ENCODE measurements around the gene TEX12. TPM values are rescaled to one million over a fixed set of nuclear protein-coding genes. Genes with fewer than 3 reads are reported as not detected.
A peak's percentile ranks its signal among the peaks of the same experiment; 100 is the strongest.

TEX12 gene, protein sequence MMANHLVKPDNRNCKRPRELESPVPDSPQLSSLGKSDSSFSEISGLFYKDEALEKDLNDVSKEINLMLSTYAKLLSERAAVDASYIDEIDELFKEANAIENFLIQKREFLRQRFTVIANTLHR
- under 1 TPM in 1 of 6 donors, not detected in 5; 0.65 TPM for polyA plus RNA-seq (ENCODE audit: low read depth in 6 of 6)

DNA sequence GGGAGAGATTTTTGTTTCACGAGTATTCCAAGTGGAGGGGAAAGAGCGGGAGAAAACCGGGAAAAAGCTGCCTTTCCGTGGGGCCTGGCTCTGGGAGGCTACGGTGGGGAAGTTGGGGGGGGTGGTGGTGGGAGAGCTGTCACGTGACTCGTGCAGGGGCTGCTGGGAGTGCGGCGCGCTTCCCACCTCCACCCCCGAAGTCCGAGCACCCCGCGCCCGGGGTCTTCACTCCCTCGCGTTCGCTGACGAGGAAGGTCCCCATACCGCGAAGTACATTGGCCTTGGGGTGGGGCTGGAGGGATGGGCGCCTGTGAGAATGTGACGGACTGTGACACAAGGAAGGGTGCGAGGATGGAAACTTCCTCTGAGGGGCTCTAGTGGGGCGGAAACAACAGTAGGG lies at the start of gene TEX12:
TEX12 (plus strand) TSS at position 228 of the 400 bp plus-strand sequence. CDS start 1,897 bp downstream, outside the sequence.
- no peak for ATAC-seq (ENCODE audit: low read depth in 2 of 2)
- Mint-ChIP-seq H3K4me3 (no peak within 1 kb of the TSS), H3K9me3 (peaks cover 0 to 2% (median 0%) of the 10 kb centered on the region in 7 donors), H3K36me3 (peaks cover 0 to 13% of the 10 kb centered on the region in 2 donors), H3K27ac (no peak within 1 kb of the TSS), H3K4me1 (peaks cover 6 to 7% (median 6%) of the 10 kb centered on the region in 3 donors), H3K27me3 (peaks cover 11 to 22% (median 18%) of the 10 kb centered on the region in 3 donors)
- DNase-seq = no peak

DNA sequence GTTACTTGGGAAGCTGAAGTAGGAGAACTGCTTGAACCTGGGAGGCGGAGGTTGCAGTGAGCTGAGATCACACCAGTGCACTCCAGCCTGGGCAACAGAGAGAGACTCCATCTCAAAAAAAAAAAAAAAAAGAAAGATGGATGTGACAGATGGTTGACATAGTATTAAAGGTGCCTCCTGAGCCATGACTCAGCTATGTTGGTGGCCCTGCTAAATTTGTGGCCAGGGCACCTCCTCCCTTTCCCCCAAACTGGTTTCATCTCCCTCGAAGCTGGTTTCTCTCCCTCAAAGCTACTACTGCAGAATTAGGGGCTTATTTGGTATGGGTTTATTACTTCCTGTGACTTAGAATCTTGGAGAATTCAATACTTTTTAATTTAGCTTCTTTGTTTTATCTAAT lies 49.0 kb upstream of the TEX12 start:
- Mint-ChIP-seq H3K9me3 (no peaks in the 10 kb centered on the region), H3K27me3 (no peaks in the 10 kb centered on the region), H3K4me3 (no peak overlapping the region), H3K36me3 (peaks cover 0 to 5% of the 10 kb centered on the region in 2 donors), H3K4me1 (peaks cover 4 to 14% (median 7%) of the 10 kb centered on the region in 3 donors), H3K27ac (no peak overlapping the region)
- no peak for DNase-seq
- no peak for ATAC-seq (ENCODE audit: low read depth in 2 of 2)

DNA sequence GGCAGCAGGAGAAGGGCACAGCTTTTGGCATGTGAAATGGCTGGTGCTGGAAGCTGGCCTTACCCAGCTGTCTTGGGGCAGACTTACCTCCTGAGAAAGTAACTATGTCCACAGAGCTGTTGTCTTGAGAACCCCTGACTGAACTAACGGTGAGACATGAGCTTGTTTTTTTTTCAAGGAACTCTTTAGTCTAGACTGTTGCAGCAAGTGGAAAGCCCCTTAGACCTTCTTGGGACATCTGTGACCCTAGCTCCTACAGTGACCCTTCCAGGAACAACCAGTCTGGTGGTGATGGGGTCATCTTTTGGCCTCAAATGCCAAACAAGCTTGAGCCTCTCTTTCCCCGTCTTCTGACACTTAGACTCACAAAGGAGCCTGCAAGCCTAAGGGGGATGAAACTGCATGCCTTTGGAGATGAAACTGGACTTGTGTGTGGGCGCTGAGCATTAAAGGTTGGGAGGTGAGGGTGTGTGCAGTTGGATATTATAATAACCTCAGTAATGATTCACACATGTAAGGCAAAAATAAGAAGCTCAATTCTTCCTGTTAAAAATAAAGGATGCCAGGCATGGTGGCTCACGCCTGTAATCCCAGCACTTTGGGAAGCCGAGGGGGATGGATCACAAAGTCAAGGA lies 45.1 kb upstream of the TEX12 start:
- H3K27ac Mint-ChIP-seq = peak overlapping the region in 1 of 6 donors; percentile 47
- peak overlapping the region in 1 of 8 donors; percentile 49 for H3K4me3 Mint-ChIP-seq
- no peaks in the 10 kb centered on the region for H3K9me3 Mint-ChIP-seq
- DNase-seq = no peak
- peaks cover 0 to 9% (median 7%) of the 10 kb centered on the region in 3 donors for H3K4me1 Mint-ChIP-seq
- H3K36me3 Mint-ChIP-seq = peaks cover 0 to 10% of the 10 kb centered on the region in 2 donors
- H3K27me3 Mint-ChIP-seq = no peaks in the 10 kb centered on the region
- no peak for ATAC-seq (ENCODE audit: low read depth in 2 of 2)

DNA sequence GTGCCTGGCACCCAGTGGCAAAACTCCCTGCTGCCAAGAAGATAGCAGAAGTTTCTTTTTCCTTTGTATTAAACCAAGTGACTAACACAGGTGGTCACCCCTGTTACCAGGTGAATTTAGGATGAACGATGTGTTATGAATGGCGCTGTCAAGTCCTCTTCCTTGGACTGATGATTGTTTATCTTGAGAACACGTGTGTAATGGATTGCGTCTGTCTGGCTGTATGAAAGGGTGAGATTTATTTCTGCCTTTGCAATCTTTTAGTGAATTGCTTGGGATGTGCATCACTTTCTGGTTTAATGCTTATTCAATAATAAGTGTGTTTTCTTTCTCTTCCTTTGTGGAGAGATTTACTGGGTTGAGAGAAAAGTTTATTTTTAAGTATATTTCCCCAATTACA lies 44.0 kb upstream of the TEX12 start:
- H3K27me3 Mint-ChIP-seq = no peaks in the 10 kb centered on the region
- ATAC-seq (ENCODE audit: low read depth in 2 of 2) (no peak), DNase-seq (no peak)
- no peak overlapping the region for H3K27ac Mint-ChIP-seq
- H3K36me3 Mint-ChIP-seq = peaks cover 0 to 13% of the 10 kb centered on the region in 2 donors
- H3K4me3 Mint-ChIP-seq = no peak overlapping the region
- no peaks in the 10 kb centered on the region for H3K9me3 Mint-ChIP-seq
- peaks cover 0 to 9% (median 7%) of the 10 kb centered on the region in 3 donors for H3K4me1 Mint-ChIP-seq

DNA sequence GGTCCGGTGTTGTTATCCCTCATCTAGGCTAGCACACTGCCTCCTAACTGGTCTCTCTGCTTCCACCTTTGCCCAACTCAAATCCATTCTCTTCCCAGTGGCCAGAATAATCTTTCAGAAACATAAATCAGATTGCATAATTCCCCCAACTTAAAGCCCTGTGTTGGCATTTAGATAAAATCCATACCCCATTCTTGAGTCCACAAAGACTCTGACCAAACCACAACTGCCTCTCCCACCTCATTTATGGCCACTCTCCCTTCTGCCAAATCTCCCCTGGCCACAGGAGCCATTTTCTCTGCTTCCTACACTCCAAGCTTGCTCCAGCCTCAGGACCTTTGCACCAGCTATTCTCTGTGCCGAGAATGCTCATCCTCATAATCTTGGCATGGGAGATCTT lies 40.1 kb upstream of the TEX12 start:
- DNase-seq = no peak
- H3K9me3 Mint-ChIP-seq = no peaks in the 10 kb centered on the region
- H3K27ac Mint-ChIP-seq = no peak overlapping the region
- ATAC-seq (ENCODE audit: low read depth in 2 of 2) = no peak
- H3K4me1 Mint-ChIP-seq = peaks cover 0 to 6% (median 0%) of the 10 kb centered on the region in 3 donors
- H3K4me3 Mint-ChIP-seq = peak overlapping the region in 1 of 8 donors; percentile 23
- peaks cover 0 to 8% of the 10 kb centered on the region in 2 donors for H3K36me3 Mint-ChIP-seq
- no peaks in the 10 kb centered on the region for H3K27me3 Mint-ChIP-seq

DNA sequence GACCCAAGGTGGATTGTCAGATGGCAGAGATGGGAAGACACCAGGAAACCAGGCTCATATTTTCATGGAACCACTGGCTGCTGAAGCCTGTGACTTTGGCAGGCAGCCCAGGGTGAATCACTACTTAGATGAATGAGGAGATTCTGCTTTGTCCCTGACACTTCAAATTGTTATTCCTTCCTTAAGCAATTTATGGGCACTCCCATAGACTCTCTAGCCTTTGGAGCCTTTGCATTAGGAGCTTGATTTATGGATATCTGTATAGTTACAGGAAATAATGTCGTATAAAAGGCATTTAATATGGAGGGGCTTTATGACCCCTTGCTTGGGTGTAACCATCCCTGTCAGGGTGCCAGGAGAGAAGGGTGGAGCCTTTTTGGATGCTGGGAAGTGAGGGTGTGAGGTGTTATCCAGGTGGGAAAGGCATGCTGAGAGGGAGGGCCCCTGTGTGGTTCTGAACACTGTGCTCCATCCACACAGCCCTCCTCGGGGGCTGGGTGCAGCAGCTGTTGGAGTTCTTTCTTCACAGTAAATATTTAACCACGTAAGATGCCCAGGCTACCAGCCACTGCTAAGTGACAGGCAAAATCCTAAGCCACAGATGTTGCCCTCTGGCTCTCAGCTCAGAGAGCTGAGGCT lies 38.6 kb upstream of the TEX12 start:
- ATAC-seq (ENCODE audit: low read depth in 2 of 2) = no peak
- H3K36me3 Mint-ChIP-seq = peaks cover 0 to 8% of the 10 kb centered on the region in 2 donors
- H3K4me3 Mint-ChIP-seq = no peak overlapping the region
- no peak for DNase-seq
- no peaks in the 10 kb centered on the region for H3K27me3 Mint-ChIP-seq
- H3K27ac Mint-ChIP-seq = peak overlapping the region in 1 of 6 donors; percentile 59
- H3K4me1 Mint-ChIP-seq = peaks cover 0 to 6% (median 0%) of the 10 kb centered on the region in 3 donors
- no peaks in the 10 kb centered on the region for H3K9me3 Mint-ChIP-seq

DNA sequence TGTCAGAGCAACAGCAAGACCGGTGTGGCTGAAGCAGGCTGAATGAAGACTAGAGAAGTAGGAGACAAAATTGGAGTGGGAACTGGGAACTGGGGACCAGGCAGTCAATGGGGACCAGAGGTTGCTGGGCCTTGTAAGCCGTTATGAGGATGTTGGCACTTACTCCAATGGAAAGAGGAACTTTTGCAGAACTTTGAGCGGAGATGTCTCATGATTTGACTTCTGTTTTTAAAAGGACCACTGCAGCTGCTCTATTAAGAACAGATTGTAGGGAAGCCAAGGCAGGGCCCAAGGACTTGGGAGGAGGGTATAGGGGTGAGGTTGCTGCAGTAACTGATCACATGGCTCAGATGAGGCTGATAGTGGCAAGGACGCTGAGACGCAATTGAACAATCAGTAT lies 37.5 kb upstream of the TEX12 start:
- Mint-ChIP-seq H3K36me3 (peaks cover 6 to 8% of the 10 kb centered on the region in 2 donors), H3K9me3 (no peaks in the 10 kb centered on the region), H3K4me3 (no peak overlapping the region), H3K27me3 (no peaks in the 10 kb centered on the region), H3K4me1 (peaks cover 0 to 6% (median 0%) of the 10 kb centered on the region in 3 donors), H3K27ac (no peak overlapping the region)
- ATAC-seq (ENCODE audit: low read depth in 2 of 2) (no peak), DNase-seq (no peak)

DNA sequence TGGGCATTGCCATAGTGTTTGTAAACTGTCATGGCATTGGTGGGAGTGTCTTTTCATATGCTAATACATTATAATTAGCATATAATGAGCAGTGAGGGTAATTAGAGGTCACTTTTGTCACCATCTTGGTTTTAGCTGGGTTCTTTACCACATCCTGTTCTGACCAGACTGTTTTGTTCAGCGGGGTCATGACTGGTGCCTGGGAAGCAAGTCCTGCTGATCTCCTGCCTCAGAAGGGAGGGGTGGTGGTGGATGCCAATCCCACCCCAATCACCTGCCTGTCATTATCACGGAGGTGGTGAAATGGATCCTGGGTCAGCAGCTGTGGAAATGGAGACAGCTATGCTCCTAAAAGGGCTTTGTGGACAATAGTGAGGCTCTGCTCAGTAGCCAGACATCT lies 34.4 kb upstream of the TEX12 start:
- no peak for DNase-seq
- no peak overlapping the region for H3K27ac Mint-ChIP-seq
- ATAC-seq (ENCODE audit: low read depth in 2 of 2) = no peak
- no peak overlapping the region for H3K4me3 Mint-ChIP-seq
- peaks cover 0 to 6% (median 0%) of the 10 kb centered on the region in 3 donors for H3K4me1 Mint-ChIP-seq
- H3K36me3 Mint-ChIP-seq = peaks cover 0 to 6% of the 10 kb centered on the region in 2 donors
- H3K9me3 Mint-ChIP-seq = no peaks in the 10 kb centered on the region
- no peaks in the 10 kb centered on the region for H3K27me3 Mint-ChIP-seq

DNA sequence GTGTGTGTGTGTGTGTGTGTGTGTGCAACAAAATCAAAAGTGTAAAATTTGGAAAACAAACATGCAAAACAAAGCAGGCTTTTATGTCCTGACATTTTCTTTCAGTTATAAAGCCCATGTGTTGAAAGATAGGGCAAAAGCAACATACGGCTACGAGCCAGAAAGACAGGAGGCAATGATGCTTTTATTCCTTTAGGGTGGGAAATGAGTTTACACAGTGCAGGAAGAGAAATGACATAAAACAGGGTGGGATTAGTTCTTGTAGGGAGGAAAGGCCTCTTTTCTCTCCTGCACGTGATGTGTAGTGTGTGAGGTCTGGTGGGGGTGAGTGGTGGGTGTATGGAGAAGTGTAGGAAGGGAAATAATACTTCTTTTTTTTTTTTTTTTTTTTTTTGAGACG lies 32.7 kb upstream of the TEX12 start:
- H3K27ac Mint-ChIP-seq = no peak overlapping the region
- no peak overlapping the region for H3K4me3 Mint-ChIP-seq
- peaks cover 0 to 5% (median 0%) of the 10 kb centered on the region in 3 donors for H3K4me1 Mint-ChIP-seq
- no peaks in the 10 kb centered on the region for H3K9me3 Mint-ChIP-seq
- ATAC-seq (ENCODE audit: low read depth in 2 of 2) = no peak
- no peaks in the 10 kb centered on the region for H3K27me3 Mint-ChIP-seq
- no peak for DNase-seq
- peaks cover 0 to 6% of the 10 kb centered on the region in 2 donors for H3K36me3 Mint-ChIP-seq

DNA sequence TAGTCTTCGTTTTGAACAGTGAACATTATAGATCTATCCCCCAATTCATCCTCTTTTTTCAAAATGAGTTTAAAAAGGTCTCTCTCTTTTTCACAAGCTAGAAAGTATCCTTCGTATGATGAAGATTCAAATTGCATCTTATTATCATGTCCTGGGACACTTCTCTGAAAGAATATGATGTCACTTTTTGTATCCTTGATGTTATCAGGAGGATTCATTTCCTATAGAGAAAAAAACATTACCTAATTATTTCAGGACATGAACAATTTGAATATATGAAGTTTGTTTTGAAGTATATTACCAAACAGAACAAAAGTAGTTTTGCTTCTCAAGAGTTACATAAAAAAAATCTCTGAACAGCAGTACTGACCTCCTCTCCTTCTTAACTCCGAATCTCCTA lies 23.6 kb upstream of the TEX12 start:
- Mint-ChIP-seq H3K4me3 (no peak overlapping the region), H3K36me3 (peaks cover 8 to 14% of the 10 kb centered on the region in 2 donors), H3K9me3 (peaks cover 0 to 19% (median 9%) of the 10 kb centered on the region in 7 donors), H3K27me3 (no peaks in the 10 kb centered on the region), H3K4me1 (no peaks in the 10 kb centered on the region), H3K27ac (no peak overlapping the region)
- DNase-seq (no peak), ATAC-seq (ENCODE audit: low read depth in 2 of 2) (no peak)

DNA sequence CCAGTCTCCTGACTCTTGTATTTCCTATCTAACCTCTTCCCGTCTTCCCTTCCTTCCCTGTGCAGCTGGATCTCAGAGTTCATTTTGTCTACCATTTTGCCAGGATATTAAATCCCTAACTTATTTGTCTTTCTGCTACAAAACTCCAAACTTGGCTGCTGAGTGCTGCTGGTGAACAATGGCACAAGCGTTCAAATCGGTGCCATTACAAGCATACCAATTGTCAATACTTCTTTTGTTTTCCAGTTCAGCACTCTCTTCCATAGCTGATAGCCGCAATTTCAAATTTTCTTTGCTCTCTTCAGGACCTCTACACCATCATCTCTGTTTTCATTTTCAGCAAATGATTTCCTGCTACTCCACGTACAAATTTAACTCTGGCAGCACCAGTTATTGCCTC lies 16.7 kb upstream of the TEX12 start:
- Mint-ChIP-seq H3K9me3 (no peaks in the 10 kb centered on the region), H3K4me1 (no peaks in the 10 kb centered on the region), H3K27me3 (no peaks in the 10 kb centered on the region), H3K4me3 (no peak overlapping the region), H3K27ac (no peak overlapping the region), H3K36me3 (no peaks in the 10 kb centered on the region)
- DNase-seq (no peak), ATAC-seq (ENCODE audit: low read depth in 2 of 2) (no peak)

DNA sequence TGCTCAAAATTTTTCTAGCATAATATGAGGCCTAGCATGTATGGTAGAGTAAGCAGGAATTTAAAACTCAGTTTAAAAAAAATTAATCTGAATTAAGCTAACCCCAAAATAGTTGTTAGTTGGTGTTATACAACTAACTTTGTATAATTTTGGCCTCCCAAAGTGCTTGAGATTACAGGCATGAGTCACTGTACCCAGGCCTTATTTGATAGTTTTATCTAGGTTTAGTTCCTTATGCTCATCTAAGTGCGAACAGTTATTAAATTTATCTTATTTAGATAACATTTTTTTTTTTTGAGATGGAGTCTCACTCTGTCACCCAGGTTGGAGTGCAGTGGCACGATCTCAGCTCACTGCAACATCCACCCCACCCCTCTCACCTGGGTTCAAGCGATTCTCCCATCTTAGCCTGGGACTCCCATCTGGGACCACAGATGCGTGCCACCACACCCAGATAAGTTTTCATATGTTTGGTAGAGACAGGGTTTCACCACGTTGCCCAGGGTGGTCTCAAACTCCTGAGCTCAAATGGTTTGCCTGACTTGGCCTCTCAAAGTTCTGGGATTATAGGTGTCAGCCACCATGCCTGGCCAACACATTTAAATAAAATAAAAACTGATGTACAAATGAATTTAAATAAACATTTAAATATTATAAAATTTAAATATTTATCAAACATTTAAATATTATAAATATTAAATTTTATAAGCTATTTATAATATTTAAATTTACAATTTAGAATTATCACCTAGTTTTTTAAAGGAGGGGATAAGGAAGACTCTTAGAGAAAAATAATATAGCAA lies 10.8 kb upstream of the TEX12 start:
- Mint-ChIP-seq H3K4me3 (no peak overlapping the region), H3K4me1 (no peaks in the 10 kb centered on the region), H3K36me3 (peaks cover 0 to 4% of the 10 kb centered on the region in 2 donors), H3K9me3 (no peaks in the 10 kb centered on the region), H3K27me3 (peaks cover 0 to 6% (median 0%) of the 10 kb centered on the region in 3 donors), H3K27ac (no peak overlapping the region)
- DNase-seq (no peak), ATAC-seq (ENCODE audit: low read depth in 2 of 2) (no peak)

DNA sequence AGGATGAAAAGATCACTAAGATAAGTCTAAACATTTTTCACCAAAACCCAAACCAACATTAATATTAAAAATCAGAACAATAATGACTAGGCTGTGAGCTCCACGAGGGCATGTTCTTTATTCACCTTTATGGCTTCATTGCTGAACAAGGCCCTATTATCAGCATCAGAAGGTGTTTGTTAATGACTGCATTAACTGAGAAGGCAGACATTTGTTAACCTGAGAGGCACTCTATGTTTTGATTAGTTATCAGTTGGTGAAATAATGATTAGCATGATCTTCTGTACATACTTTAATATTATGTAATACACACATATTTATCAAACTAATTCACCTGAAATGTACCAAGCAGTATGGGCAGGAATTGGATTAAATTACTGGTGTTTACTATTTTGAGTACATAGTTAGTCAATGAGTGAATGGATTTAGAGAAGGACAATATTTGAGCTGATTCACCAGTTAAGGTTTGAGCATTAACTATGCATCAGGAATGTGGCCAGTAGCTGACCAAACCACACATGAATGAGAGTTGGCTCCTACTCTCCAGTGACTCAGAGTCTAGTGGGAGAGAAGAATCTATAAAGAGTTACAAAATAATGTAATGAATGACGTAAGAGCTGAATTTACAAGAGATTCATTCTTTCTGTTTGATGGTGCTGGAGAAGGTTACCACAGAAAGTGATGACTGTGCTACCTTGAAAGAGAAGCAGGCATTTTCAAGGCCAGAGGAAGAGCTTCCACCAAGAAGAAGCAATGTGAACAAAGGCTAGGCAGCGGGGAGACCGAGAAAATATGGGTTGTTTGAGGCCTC lies 10.0 kb upstream of the TEX12 start:
- ATAC-seq (ENCODE audit: low read depth in 2 of 2) (no peak), DNase-seq (no peak)
- Mint-ChIP-seq H3K27ac (no peak overlapping the region), H3K4me1 (no peaks in the 10 kb centered on the region), H3K27me3 (peaks cover 4 to 6% (median 5%) of the 10 kb centered on the region in 3 donors), H3K9me3 (no peaks in the 10 kb centered on the region), H3K36me3 (peaks cover 0 to 8% of the 10 kb centered on the region in 2 donors), H3K4me3 (no peak overlapping the region)
